ENCODE measurements around the gene NBEA.
"Not testable (repeated sequence)": the region's sequence is repeated elsewhere in the genome, so short reads cannot be mapped to it uniquely, and the experiment has no call there.

The NBEA gene

DNA sequence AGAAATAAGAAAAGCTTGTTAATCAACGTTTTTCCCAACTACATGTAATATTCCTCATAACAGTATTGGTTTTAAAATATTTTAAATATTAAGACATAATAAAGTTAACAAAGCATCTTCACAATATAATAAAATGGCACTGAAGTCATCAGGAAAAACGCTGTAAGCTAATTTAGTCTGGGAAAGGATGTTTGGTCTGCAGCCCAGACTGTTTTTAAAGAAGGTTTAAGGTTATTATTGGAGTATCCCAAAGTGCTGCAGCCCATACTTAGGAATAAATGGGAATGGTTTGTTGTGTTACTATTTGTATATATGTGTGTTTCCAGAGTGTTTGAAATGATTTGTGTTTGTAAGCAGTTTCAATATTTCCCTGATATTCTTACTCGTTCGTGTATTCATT lies 727.3 kb downstream of the NBEA start:
- no peaks in the 10 kb centered on the region for H3K27me3 Mint-ChIP-seq
- no peaks in the 10 kb centered on the region for H3K9me3 Mint-ChIP-seq
- H3K27ac Mint-ChIP-seq = no peak overlapping the region
- intact Hi-C loops (cut with micrococcal nuclease) = no loop called here
- no peak overlapping the region for H3K4me3 Mint-ChIP-seq
- no peaks in the 10 kb centered on the region for H3K4me1 Mint-ChIP-seq (ENCODE audit: low read depth)
- H3K36me3 Mint-ChIP-seq (ENCODE audit: low read depth) = no peaks in the 10 kb centered on the region

DNA sequence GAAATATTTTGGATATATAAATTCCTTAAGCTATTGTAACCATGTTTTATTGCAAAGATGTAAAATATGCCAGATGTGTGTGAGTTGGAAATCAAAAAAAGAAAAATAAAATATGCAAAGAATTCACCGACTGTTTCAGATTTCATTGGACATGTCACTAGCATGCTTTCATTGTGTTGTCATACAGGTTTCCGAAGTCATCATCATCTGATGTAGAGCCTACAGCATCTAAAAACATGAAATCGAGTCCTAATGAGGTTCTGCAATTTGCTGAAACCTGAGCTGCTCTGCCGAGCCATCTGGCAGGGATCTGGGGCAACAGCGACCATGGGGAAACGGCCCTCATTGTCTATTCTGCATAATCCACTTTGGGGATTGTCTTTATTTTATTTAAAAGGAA lies 730.5 kb downstream of the NBEA start:
- peaks cover 12% of the 10 kb centered on the region for H3K9me3 Mint-ChIP-seq
- no peaks in the 10 kb centered on the region for H3K36me3 Mint-ChIP-seq (ENCODE audit: low read depth)
- H3K27me3 Mint-ChIP-seq = no peaks in the 10 kb centered on the region
- no peak overlapping the region for H3K27ac Mint-ChIP-seq
- no peaks in the 10 kb centered on the region for H3K4me1 Mint-ChIP-seq (ENCODE audit: low read depth)
- no peak overlapping the region for H3K4me3 Mint-ChIP-seq
- intact Hi-C loops (cut with micrococcal nuclease) = no loop called here

DNA sequence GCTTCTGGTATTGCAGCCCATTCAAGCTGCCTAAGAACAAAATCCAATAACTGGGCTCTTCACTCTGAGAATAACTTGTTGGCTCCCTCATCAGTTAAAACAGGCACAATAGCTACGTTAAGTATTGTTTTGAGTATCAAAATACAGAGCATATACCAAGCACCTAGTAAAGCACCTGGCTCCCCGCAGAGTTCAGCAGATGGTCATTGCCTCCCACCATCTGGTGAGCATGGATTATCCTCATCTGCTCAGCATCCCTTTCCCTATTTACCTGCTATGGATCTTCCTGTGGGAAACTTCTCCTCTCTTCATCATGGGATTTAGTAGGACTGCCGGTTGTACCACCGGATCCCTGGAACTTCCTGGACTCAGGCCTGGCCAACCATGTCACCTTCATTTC lies 733.6 kb downstream of the NBEA start:
- Mint-ChIP-seq H3K4me1 (ENCODE audit: low read depth) (no peaks in the 10 kb centered on the region), H3K4me3 (no peak overlapping the region), H3K27ac (no peak overlapping the region), H3K27me3 (no peaks in the 10 kb centered on the region), H3K36me3 (ENCODE audit: low read depth) (no peaks in the 10 kb centered on the region), H3K9me3 (peaks cover 12% of the 10 kb centered on the region)
- intact Hi-C loops (cut with micrococcal nuclease) = no loop called here

DNA sequence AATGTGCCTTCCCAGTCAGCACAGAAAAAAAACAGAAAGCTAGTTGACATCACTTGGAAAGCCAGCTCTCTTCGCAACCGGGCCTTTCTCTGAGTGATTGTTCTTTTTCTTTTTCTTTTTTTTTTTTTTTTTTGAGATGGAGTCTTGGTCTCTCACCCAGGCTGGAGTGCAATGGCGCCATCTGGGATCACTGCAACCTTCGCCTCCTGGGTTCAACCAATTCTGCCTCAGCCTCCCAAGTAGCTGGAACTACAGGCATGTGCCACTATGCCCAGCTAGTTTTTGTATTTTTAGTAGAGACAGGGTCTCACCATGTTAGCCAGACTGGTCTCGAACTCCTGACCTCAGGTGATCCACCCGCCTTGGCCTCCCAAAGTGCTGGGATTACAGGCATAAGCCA lies 735.8 kb downstream of the NBEA start:
- H3K27ac Mint-ChIP-seq; H3K4me1 Mint-ChIP-seq (ENCODE audit: low read depth); H3K36me3 Mint-ChIP-seq (ENCODE audit: low read depth); H3K27me3 Mint-ChIP-seq; intact Hi-C loops (cut with micrococcal nuclease); H3K4me3 Mint-ChIP-seq: not testable (repeated sequence)
- peaks cover 12% of the 10 kb centered on the region for H3K9me3 Mint-ChIP-seq

DNA sequence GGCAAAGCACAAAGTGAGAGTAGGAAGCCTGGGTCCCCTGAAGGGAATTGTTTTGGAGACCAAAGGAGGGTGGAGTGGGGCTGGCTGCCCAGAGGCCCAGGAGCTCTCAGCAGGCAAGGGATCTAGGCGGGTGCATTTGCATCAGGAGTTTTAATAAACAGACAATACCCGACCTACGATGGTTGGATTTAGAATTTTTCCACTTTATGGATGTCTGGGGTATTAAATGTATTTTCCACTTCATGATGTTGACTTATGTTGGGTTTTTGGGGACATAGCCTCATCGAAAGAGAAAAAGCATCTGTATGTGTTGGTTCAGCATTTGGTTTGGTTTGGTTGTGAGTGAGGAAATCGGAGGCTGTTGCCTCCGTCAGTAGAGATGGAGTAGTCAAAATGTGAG lies 739.6 kb downstream of the NBEA start:
- no peaks in the 10 kb centered on the region for H3K4me1 Mint-ChIP-seq (ENCODE audit: low read depth)
- no peak overlapping the region for H3K27ac Mint-ChIP-seq
- peaks cover 7% of the 10 kb centered on the region for H3K9me3 Mint-ChIP-seq
- H3K4me3 Mint-ChIP-seq = no peak overlapping the region
- H3K36me3 Mint-ChIP-seq (ENCODE audit: low read depth) = no peaks in the 10 kb centered on the region
- intact Hi-C loops (cut with micrococcal nuclease) = no loop called here
- no peaks in the 10 kb centered on the region for H3K27me3 Mint-ChIP-seq

DNA sequence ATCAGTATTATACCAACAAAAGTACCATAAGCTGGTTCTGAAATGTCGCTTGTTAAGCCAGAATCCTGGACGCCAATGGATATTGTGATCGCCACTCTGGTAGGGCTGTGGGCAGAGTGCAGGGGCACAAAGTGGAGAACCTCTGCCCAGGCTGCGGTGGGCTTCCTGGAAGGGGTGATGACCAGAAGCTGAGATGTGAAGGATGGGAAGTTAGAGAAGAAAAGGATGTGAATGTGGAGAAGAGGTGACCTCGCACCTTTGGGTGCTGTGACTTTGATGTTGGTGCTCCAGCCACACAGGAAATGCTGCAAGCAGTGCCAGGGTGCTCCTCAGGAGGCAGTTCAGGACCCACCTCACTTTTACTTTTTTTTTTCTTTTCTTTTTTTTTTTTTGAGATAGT lies 742.4 kb downstream of the NBEA start:
- Mint-ChIP-seq H3K36me3 (ENCODE audit: low read depth) (no peaks in the 10 kb centered on the region), H3K9me3 (no peaks in the 10 kb centered on the region), H3K4me1 (ENCODE audit: low read depth) (no peaks in the 10 kb centered on the region), H3K27me3 (no peaks in the 10 kb centered on the region), H3K27ac (no peak overlapping the region), H3K4me3 (no peak overlapping the region)
- intact Hi-C loops (cut with micrococcal nuclease) = no loop called here

DNA sequence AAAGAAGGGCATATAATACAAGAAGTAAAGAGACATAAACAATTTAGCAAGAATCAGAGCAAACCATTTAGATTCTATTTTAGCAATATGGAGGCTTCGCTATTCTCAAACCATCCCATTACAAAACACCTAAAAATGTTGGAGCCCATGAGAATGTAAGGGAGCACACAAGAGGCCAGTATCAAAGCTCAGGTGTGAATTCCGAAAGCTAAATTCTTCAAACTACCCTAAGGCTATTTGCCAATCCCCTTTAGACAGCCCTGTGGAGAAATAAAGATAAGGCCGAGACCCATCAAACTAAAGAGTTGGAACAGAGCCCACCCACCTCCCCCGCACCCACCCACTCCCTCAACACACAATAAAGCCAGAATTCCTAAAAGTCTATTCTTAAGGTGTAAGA lies 745.3 kb downstream of the NBEA start:
- Mint-ChIP-seq H3K27me3 (no peaks in the 10 kb centered on the region), H3K9me3 (no peaks in the 10 kb centered on the region), H3K4me3 (no peak overlapping the region), H3K4me1 (ENCODE audit: low read depth) (no peaks in the 10 kb centered on the region), H3K27ac (no peak overlapping the region), H3K36me3 (ENCODE audit: low read depth) (no peaks in the 10 kb centered on the region)
- intact Hi-C loops (cut with micrococcal nuclease) = no loop called here

DNA sequence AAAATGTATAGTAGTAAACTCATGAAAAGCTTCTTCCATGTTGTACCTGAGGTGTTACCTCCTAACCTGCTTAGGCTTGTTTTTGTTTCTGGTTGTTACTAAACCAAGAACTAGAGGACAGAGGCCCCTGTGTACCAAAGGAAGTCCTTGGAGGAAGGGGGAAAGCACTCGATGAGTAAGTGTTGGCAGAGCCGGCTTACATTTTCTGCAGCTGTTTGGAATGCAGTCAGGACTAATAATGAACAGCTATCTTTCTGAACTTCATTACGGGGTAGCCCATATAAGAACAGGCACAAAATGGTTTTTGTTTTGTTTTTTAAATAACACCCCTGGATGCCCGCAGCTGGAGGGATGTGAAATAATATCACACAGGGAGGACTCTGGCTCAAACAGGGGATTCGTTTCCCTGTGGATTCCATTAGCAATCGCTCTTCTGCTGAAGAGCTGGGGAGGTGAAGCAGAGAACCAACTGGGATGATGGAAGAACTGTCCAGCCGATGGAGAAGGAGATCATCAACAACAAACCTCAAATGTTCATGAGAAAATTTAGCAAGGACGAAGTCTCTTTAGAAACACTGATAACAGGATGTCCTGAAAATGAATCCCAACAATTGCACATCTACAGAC lies 748.6 kb downstream of the NBEA start:
- H3K4me1 Mint-ChIP-seq (ENCODE audit: low read depth) = no peaks in the 10 kb centered on the region
- no peaks in the 10 kb centered on the region for H3K36me3 Mint-ChIP-seq (ENCODE audit: low read depth)
- intact Hi-C loops (cut with micrococcal nuclease) = no loop called here
- H3K27ac Mint-ChIP-seq = no peak overlapping the region
- no peaks in the 10 kb centered on the region for H3K9me3 Mint-ChIP-seq
- no peak overlapping the region for H3K4me3 Mint-ChIP-seq
- H3K27me3 Mint-ChIP-seq = no peaks in the 10 kb centered on the region

DNA sequence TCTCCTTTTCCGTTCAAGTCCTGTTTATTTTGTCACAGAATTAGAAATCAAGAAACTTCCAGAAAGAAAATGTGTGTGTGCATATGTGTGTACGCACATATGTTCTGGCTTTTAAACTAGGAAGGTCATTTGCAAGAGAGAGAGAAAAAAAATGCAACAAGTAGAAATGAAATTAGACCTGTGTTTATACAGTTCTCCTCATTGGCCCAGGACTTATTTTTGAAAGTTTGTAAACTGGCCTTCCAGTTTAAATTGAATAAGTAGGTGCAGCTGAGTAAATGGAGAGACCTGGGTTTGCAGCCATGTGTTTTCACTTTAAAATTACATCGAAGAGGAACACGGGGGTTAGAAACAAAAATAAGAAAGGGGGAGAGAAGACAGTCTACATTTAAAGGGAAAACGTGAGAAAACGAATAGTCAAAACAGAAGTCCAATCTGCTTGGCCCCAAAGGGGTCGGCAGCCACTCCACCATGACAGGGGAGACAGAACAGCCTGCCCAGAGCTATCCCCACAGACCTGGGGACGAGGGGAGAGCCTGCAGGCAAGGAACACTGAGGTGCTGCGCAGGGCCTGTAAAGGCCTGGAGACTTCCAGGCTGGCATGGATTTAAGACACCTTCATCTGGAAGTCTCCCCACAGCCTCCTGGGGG lies 751.2 kb downstream of the NBEA start:
- H3K36me3 Mint-ChIP-seq (ENCODE audit: low read depth) = no peaks in the 10 kb centered on the region
- no peaks in the 10 kb centered on the region for H3K9me3 Mint-ChIP-seq
- H3K4me3 Mint-ChIP-seq = no peak overlapping the region
- H3K4me1 Mint-ChIP-seq (ENCODE audit: low read depth) = no peaks in the 10 kb centered on the region
- no peaks in the 10 kb centered on the region for H3K27me3 Mint-ChIP-seq
- intact Hi-C loops (cut with micrococcal nuclease) = no loop called here
- no peak overlapping the region for H3K27ac Mint-ChIP-seq

DNA sequence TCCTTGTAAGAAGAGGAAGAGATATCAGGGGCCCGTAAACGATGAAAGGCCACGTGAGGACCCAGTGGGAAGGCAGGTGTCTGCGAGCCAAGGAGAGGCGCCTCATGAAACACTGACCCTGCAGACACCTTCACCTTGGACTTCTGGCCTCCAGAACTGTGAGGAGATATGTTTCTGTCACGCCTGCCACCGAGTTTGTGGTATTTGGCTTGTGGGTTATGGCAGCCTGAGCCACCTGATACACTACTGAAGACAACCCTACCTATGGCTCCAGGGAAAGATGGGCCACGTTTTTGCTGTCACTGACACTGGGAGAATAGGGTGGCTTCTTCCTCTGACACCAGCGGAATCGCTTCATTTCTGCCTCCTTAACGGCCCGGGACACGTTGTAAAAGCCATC lies 752.0 kb downstream of the NBEA start:
- H3K36me3 Mint-ChIP-seq (ENCODE audit: low read depth) = no peaks in the 10 kb centered on the region
- intact Hi-C loops (cut with micrococcal nuclease) = no loop called here
- H3K27ac Mint-ChIP-seq = no peak overlapping the region
- no peak overlapping the region for H3K4me3 Mint-ChIP-seq
- no peaks in the 10 kb centered on the region for H3K4me1 Mint-ChIP-seq (ENCODE audit: low read depth)
- H3K27me3 Mint-ChIP-seq = no peaks in the 10 kb centered on the region
- no peaks in the 10 kb centered on the region for H3K9me3 Mint-ChIP-seq

DNA sequence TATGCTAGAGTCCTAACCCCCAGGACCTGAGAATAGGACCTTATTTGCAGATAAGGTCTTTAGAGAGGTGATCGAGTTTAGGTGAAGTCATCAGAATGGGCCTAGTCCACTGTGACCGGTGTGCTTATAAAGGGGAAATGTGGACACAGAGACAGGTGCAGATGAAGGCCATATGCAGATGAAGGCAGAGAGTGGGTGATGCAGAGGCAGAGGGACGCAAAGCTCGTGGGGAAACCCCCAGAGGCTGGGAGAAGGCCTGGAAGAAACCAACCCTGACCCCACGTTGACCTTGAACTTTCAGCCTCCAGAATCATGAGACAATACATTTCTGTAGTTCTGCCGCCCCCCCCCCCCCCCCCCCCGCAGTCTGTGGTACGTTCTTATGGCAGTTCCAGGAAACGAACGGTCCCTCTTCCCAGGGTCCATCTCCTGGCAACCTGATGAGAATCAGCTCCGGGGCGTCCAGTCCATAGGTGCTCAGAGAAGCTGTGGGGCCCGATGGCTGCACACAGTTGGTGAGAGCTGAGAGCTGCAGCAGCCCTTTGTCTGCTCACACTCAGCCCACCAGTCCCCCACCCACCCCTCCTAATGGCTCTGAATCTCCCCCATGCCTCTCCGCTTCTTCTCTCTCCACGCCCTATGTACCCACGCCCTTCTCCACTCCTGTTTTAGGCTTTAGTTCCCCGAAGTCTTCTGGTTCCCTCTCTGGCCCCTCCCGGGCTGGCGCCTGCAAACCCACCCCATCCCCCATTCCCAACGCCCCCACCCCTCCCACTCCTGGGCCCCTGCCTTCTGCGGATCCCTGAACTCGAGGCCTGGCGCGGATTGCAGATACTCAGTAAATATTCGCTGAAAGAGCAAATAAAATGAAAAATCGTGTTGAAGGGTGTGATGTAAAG lies 752.7 kb downstream of the NBEA start:
- Mint-ChIP-seq H3K9me3 (no peaks in the 10 kb centered on the region), H3K4me3 (no peak overlapping the region), H3K27me3 (no peaks in the 10 kb centered on the region), H3K4me1 (ENCODE audit: low read depth) (no peaks in the 10 kb centered on the region), H3K27ac (no peak overlapping the region), H3K36me3 (ENCODE audit: low read depth) (no peaks in the 10 kb centered on the region)
- intact Hi-C loops (cut with micrococcal nuclease) = no loop called here

DNA sequence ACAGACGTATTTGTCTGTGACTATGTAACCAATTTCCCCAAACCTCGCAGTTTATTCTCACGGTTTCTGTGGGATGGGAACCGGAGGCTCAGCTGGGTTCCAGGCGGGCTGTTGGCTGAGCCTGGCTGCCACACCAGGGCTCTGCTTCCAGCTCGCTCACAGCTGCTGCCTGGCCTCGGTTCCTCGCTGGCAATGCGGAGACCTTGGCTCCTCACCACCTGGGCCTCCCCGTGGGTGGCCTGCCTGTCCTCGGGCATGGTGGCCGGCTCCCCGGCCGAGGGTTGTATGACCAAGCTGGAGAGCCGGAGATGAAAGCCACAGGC lies 753.3 kb downstream of the NBEA start:
- Mint-ChIP-seq H3K27me3 (no peaks in the 10 kb centered on the region), H3K27ac (no peak overlapping the region), H3K36me3 (ENCODE audit: low read depth) (no peaks in the 10 kb centered on the region), H3K4me3 (no peak overlapping the region), H3K9me3 (no peaks in the 10 kb centered on the region), H3K4me1 (ENCODE audit: low read depth) (no peaks in the 10 kb centered on the region)
- intact Hi-C loops (cut with micrococcal nuclease) = no loop called here

DNA sequence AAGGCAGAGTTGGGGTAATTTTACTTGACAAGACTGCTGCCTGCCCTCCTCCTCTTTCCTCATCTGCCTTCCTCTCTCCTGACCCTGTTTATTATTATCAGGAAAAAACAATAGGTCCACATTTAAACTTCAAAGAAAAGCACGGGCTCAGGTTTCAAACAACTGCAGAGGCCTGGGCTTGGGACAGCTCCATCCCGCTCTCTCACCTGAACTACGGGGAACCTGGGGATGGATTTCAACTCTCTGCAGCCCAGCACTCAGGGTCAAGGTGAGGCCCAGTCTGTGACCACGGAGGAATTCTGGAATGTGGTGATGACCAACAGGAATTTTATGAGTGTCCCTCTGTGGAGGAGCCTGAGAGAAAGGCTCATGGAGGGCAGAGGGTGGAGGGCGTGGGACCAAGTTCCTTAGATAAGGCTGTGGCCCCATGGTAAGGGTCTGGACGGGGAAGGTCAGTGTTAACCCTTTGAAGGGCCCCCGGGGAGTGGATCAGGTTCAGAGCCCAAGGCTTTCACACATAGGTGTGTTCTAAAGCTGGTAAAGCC lies 755.2 kb downstream of the NBEA start:
- no peaks in the 10 kb centered on the region for H3K9me3 Mint-ChIP-seq

DNA sequence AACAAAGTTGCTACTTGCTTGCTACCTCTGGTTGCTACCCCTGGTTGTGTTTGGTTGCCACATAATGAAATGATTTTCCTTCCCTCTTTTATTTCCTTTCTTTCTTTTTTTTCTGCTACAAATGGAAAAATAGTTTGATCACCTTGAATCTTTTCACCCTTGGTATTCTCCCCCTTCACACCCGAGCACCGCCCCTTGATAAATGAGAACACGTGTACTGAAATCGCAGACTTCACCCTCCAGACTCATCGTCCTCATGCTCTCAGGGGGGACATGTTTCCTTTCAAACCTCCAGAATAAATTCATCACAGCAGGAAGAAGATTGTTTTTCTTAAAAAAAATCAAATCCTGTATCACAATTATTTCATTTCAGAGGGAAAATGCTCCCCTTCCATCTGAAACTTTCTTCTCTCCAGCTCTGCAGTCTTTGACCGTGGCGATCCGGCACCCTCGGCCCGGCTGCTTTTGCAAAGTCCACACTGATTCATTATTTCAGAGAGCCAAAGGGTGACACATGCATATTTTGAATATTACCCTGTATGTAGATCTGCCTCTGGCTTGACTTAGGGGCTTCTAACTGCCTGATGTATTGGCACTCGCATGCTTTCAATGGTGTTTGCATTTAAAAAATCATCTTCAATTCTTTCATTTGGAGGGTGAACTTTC lies 757.0 kb downstream of the NBEA start:
- Mint-ChIP-seq H3K9me3 (peaks cover 8% of the 10 kb centered on the region), H3K27me3 (no peaks in the 10 kb centered on the region), H3K4me1 (ENCODE audit: low read depth) (no peaks in the 10 kb centered on the region), H3K4me3 (no peak overlapping the region), H3K36me3 (ENCODE audit: low read depth) (no peaks in the 10 kb centered on the region), H3K27ac (no peak overlapping the region)
- intact Hi-C loops (cut with micrococcal nuclease) = no loop called here

More for the DNA sequence above, 755.2 kb downstream of the NBEA start:
- H3K36me3 Mint-ChIP-seq (ENCODE audit: low read depth) = no peaks in the 10 kb centered on the region
- no peaks in the 10 kb centered on the region for H3K27me3 Mint-ChIP-seq
- no peaks in the 10 kb centered on the region for H3K4me1 Mint-ChIP-seq (ENCODE audit: low read depth)
- no peak overlapping the region for H3K27ac Mint-ChIP-seq
- H3K4me3 Mint-ChIP-seq = no peak overlapping the region
- intact Hi-C loops (cut with micrococcal nuclease) = no loop called here

Data from dendritic cell treated with granulocyte-macrophage colony-stimulating factor and Interleukin-4, amounts not matched to agents 40 ng/mL and 50 ng/mL, for 4 days (primary cell).